ENCODE measurements around the gene EPAS1.

The EPAS1 gene

GRCh38 chr2:46380038-46380940, 83.1 kb downstream of the EPAS1 start:
- no peak overlapping the region for H3K4me3 ChIP-seq (ENCODE audit: low read length)
- no peak for DNase-seq (ENCODE audit: low read depth)
- TF ChIP-seq CTCF (IDR thresholded peaks at IDR 0.05; ENCODE audit: insufficient read depth, low read depth, low read length, missing control alignments): no peak

- TF ChIP-seq CTCF (IDR thresholded peaks at IDR 0.05; ENCODE audit: insufficient read depth, low read depth, low read length, missing control alignments): no peak
- DNase-seq (ENCODE audit: low read depth): no peak
- H3K4me3 ChIP-seq (ENCODE audit: low read length): no peak overlapping the region
Observed at GRCh38 chr2:46381263-46381849, 84.1 kb downstream of the EPAS1 start.

DNA sequence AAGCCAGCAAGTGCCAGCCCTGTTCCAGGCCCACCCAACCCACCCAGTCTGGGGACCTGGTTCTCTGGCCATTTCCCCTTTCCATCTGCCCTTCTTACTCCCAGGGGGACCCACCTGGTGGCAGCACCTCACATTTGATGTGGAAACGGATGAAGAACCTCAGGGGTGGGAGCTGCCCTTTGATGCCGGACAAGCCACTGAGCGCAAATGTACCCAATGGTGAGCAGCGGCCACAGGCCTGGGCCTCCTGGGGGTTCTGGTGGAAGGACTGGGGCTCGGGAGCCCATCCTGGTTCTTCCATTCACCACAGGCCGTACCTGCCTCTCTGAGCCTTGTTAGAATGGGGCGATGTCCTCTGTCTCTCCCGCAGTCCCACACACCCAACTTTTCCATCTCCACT, 84.7 kb downstream of the EPAS1 start:
- no peak for DNase-seq (ENCODE audit: low read depth)
- H3K4me3 ChIP-seq (ENCODE audit: low read length): no peak overlapping the region
- no peak for TF ChIP-seq CTCF (IDR thresholded peaks at IDR 0.05; ENCODE audit: insufficient read depth, low read depth, low read length, missing control alignments)

GRCh38 chr2:46382331-46383112, 85.3 kb downstream of the EPAS1 start:
- H3K4me3 ChIP-seq (ENCODE audit: low read length): no peak overlapping the region
- DNase-seq (ENCODE audit: low read depth): no peak
- TF ChIP-seq CTCF (IDR thresholded peaks at IDR 0.05; ENCODE audit: insufficient read depth, low read depth, low read length, missing control alignments): no peak

DNA sequence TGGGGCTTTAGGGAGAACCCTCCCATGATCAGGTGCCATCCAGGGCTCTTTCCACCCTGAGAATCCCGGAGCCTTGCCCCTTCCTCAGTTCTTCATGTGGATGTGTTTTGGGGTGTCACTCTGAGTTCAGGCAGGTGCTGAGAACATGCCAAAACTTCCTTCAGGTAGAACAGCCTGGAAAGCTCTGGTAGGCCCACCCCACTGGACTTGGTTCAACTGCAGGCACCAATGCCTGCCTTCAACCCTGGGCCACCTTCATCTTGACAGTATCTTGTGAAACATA, 85.8 kb downstream of the EPAS1 start:
- TF ChIP-seq CTCF (IDR thresholded peaks at IDR 0.05; ENCODE audit: insufficient read depth, low read depth, low read length, missing control alignments): no peak

DNA sequence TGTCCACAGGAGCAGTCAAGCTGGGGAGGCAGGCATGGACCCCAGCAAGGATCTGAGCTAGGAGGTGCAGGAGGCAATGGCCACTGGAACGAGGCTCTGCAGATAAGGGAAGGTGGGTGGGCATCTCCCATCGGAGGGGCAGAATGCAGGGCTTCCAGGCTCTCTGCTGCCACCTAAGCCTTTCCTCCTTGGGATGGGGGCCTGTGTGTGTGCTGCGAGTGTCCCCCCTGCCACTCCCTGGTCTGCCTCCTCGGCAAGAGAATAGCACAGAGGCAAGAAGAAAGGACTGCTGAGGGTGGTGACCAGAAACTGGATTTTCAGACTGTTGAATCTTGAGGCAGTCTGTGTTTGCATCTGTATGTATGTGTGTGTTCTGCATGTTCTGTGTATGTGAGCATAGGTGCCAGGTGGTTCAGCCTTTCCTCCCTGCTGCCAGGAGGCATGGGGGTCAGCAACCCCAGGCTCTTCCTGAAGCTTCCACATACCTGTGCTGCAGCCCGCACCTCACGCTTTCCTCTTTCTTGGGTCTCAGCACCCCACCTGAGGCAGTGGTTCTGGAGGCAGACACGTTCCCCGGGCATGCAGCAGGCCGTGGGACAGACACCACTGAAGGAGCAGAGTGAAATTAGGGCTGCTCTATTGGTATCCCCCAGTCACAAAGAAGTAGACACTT, 86.7 kb downstream of the EPAS1 start:
- TF ChIP-seq CTCF (IDR thresholded peaks at IDR 0.05; ENCODE audit: insufficient read depth, low read depth, low read length, missing control alignments): no peak
- DNase-seq (ENCODE audit: low read depth): no peak
- no peak overlapping the region for H3K4me3 ChIP-seq (ENCODE audit: low read length)

More for the DNA sequence above, 85.8 kb downstream of the EPAS1 start:
- no peak for DNase-seq (ENCODE audit: low read depth)
- no peak overlapping the region for H3K4me3 ChIP-seq (ENCODE audit: low read length)

Measured in epithelial cell of esophagus (primary cell).